Fibroblast of the aortic adventitia (primary cell): Measurements from ENCODE around the gene NINJ2. TPM values are rescaled to one million over a fixed set of nuclear protein-coding genes. Genes with fewer than 3 reads are reported as not detected.

Experiments used
- DNase-seq: peaks from one replicate; pipeline ENCODE4 v3.0.0-alpha.2; 2010; ENCODE audit warnings: low read depth
- H3K4me3 ChIP-seq: 2 replicates; pipeline ENCODE4 v1.5.1; 2011; ENCODE audit warnings: low read depth, mild to moderate bottlenecking, control low read depth, low read length, moderate library complexity
- CTCF ChIP-seq: IDR thresholded peaks from 2 replicates; pipeline ENCODE4 v1.5.1; 2011; ENCODE audit warnings: mild to moderate bottlenecking, low read length, control low read depth, inconsistent platforms; ENCODE audit not compliant: insufficient read depth
- small RNA-seq: library from RNA; depleted of rRNA; stranded (forward); fragments of <200 nt; gene quantifications from one replicate; pipeline ENCODE3, GENCODE V24; 2012
- total RNA-seq: library from RNA; depleted of rRNA; stranded (reverse); fragments of >200 nt; gene quantifications from 2 replicates; pipeline ENCODE4 v1.2.3, GENCODE V29; 2012; ENCODE audit warnings: low replicate concordance

NINJ2 gene
- total RNA-seq, 1 donor = 0.45 TPM

DNA sequence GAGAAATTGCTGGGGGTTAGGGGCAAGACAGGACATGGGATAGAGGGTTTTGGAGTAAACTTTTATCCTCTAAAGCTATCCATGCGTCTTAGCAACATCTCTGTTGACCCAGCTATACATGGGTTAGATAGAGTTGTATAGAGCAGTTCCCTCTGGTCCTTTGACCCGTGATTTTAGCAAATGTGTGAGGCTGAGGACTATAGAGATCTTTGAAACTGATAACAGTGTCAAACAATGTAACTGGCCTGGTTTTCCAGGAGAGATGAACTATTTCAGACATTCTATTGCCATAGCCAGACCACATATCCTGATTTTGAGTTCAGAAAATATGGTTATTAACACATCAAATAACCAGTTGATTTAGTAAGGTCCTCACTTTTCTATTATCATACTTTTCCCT lies 143.1 kb downstream of the NINJ2 start:
- TF ChIP-seq CTCF = no peak
- DNase-seq = no peak
- H3K4me3 ChIP-seq = no peak overlapping the region

DNA sequence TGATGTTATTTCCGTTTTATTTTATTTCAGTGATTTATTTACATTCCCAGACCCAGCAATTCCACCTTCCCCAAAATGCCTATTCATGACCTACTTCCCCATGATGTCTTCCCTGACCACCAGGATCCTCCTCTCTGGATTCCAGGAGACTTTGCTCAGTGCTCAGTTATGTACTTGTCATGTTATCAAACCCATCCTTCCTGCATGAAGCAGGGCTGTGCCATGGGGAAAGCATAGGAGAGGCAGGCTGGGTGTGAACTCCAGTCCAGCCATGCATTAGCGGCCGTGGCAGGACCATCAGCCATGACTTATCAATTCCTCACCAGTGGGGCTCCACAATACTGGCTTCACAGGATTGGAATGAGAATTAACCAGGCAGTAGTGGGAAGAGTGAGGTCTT lies 145.7 kb downstream of the NINJ2 start:
- no peak for TF ChIP-seq CTCF
- H3K4me3 ChIP-seq = no peak overlapping the region
- DNase-seq = no peak

Small RNA genes within 50 kb of the gene (small RNA-seq; reads per million reads assigned to genes)
- not detected for gene RNU7-103P

Other genes with a start within 250 kb of the NINJ2 start
- 0.09 and 0.16 TPM in 2 replicates for gene B4GALNT3, start 203.5 kb downstream of the NINJ2 start, total RNA-seq
- 57.8 and 91.7 TPM in 2 replicates for gene WNK1, start 89.1 kb upstream of the NINJ2 start, total RNA-seq